IgD-negative memory B cell (primary cell): ENCODE results near the gene ROCK1. TPM values are rescaled to one million over a fixed set of nuclear protein-coding genes. Genes with fewer than 3 reads are reported as not detected.
"Not testable (repeated sequence)": the region's sequence is repeated elsewhere in the genome, so short reads cannot be mapped to it uniquely, and the experiment has no call there.

Source experiments
- H3K27ac Mint-ChIP-seq, 3 donors: one replicate each; pipeline ENCODE4 v1.8.0; 2020 to 2022; ENCODE audit warnings: mild to moderate bottlenecking in 3 of 3, mixed read lengths in 3 of 3, moderate library complexity in 1 of 3
- H3K27me3 Mint-ChIP-seq: one replicate; pipeline ENCODE4 v1.8.0; 2021; ENCODE audit warnings: mixed read lengths
- H3K36me3 Mint-ChIP-seq: one replicate; pipeline ENCODE4 v1.8.0; 2020; ENCODE audit warnings: mild to moderate bottlenecking, mixed read lengths
- H3K4me1 Mint-ChIP-seq, 3 donors: one replicate each; pipeline ENCODE4 v1.8.0; 2020 to 2022; ENCODE audit warnings: mixed read lengths in 3 of 3, mild to moderate bottlenecking in 1 of 3
- H3K4me3 Mint-ChIP-seq, 4 donors: one replicate each; pipeline ENCODE4 v1.8.0; 2020 to 2022; ENCODE audit warnings: mild to moderate bottlenecking in 4 of 4, mixed read lengths in 4 of 4, moderate library complexity in 3 of 4
- H3K9me3 Mint-ChIP-seq, 3 donors: one replicate each; pipeline ENCODE4 v1.8.0; 2020 to 2021; ENCODE audit warnings: mixed read lengths in 3 of 3, mild to moderate bottlenecking in 1 of 3
- polyA plus RNA-seq: library from polyadenylated mRNA; unstranded; fragments of 300-500 nt; fragmentation: Illumina TruSeq; gene quantifications from one replicate; pipeline ENCODE4 v1.2.3, GENCODE V29; 2021

The ROCK1 gene
- 41.2 TPM for polyA plus RNA-seq

DNA sequence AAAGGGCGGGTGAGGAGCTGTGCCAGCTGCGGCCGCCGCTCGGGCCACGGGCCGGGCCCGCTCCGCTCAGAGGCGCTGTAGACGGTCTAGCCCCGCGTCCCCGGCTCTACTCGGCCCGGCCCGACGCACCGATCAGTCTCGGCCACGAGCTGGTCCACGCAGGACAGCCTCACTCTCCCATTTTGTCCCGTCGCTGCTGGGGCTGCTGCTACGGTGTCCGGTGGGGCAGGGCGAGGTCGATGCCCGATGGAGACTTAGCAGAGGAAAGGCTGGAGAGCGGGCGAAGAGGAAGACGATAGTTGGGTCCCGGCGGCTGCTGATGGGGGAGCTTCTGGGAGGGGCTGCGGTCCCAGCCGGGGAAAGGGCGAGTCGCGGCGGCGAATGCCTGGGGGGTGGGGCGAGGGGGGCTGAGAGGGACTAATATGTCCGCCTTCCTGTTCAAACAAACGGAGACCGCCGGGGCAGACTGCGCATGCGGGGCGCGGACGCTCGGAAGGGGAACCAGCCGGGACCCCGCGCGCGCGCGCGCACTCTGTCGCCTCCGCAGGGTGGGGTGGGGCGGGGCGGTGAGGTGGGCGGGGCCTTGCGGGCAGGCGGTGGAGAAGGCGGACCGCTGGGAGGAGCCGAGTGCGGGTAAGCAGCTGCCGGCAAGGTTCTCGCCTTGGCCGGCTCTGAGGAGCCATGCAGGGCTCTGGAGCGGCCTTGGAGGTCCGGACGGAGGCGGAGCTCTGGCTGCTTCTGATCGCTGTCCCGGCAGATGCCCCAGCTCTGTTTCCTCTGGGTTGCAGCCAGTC lies at the start of gene ROCK1:
ROCK1 (minus strand) TSS at position 468 of the 794 bp plus-strand sequence. CDS start 903 bp downstream, outside the sequence.
- peaks cover 13 to 18% (median 15%) of the 10 kb centered on the region in 3 donors for H3K4me1 Mint-ChIP-seq
- no peaks in the 10 kb centered on the region for H3K36me3 Mint-ChIP-seq
- H3K27ac Mint-ChIP-seq, result peak within 1 kb of the TSS; percentile 76 to 97 (median 97)
- H3K4me3 Mint-ChIP-seq, result peak within 1 kb of the TSS in 2 of 4 donors; percentile 90 to 96
- H3K27me3 Mint-ChIP-seq, result no peaks in the 10 kb centered on the region
- no peaks in the 10 kb centered on the region for H3K9me3 Mint-ChIP-seq

DNA sequence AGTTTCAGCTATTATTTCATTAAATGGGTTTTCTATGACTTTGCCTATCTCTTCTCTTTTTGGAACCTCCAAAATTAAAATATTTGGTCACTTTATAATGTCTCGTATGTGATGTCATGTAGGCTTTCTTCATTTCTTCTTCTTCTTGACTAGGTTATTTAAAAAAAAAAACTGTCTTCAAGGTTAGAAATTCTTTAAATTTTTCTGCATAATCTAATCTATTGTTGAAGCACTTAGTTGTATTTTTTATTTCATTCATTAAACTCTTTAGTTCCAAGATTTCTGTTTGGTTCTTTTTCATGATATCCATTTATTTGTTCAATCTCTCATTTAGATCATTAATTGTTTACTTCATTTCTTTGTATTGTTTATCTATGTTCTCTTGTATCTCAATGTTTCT lies 43.8 kb upstream of the ROCK1 start:
- Mint-ChIP-seq H3K27ac (no peak overlapping the region), H3K9me3 (peaks cover 12 to 24% (median 22%) of the 10 kb centered on the region in 3 donors), H3K4me1 (no peaks in the 10 kb centered on the region), H3K4me3 (no peak overlapping the region), H3K27me3 (peaks cover 3% of the 10 kb centered on the region), H3K36me3 (peaks cover 3% of the 10 kb centered on the region)

DNA sequence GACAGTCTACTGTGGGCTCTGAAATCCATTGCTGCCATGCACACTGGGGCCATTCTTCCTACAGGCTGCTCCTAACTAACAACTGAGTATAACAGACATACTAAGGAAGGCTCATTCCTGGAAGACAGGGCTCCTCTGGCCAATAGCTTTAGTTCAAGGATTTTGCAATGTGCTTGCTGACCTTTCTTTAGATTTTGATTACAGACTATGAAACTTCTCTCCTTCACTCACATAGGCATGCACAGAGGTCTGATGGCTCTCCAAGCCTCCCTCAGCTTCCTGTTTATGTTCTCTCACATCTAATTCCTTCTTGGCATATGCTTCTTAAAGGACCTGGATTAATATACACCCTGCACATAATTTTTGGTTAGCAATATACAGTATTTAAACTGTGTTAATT lies 34.4 kb upstream of the ROCK1 start:
- H3K27me3 Mint-ChIP-seq, result no peaks in the 10 kb centered on the region
- H3K4me3 Mint-ChIP-seq, result no peak overlapping the region
- no peak overlapping the region for H3K27ac Mint-ChIP-seq
- H3K4me1 Mint-ChIP-seq, result no peaks in the 10 kb centered on the region
- H3K36me3 Mint-ChIP-seq, result no peaks in the 10 kb centered on the region
- peaks cover 0 to 3% (median 0%) of the 10 kb centered on the region in 3 donors for H3K9me3 Mint-ChIP-seq

DNA sequence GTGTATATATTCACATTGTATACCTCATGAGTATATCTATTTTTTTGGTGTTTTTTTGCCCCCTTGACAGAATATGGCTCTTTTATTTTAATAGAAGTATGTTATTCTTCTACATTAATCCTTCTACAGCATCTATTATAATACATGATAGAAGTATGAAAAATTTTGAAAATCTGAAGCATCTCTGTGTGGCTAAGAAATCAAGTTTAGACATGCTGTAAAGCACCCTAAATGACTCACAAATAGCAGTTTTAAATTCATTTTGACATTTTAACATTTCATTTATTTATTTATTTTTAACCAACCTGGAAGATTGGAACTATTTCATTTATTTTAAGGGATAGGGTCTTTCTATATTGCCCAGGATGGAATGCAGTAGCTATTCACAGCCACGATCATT lies 33.8 kb upstream of the ROCK1 start:
- no peaks in the 10 kb centered on the region for H3K4me1 Mint-ChIP-seq
- H3K27ac Mint-ChIP-seq, result no peak overlapping the region
- H3K4me3 Mint-ChIP-seq, result no peak overlapping the region
- no peaks in the 10 kb centered on the region for H3K27me3 Mint-ChIP-seq
- no peaks in the 10 kb centered on the region for H3K36me3 Mint-ChIP-seq
- H3K9me3 Mint-ChIP-seq, result peaks cover 0 to 3% (median 0%) of the 10 kb centered on the region in 3 donors

DNA sequence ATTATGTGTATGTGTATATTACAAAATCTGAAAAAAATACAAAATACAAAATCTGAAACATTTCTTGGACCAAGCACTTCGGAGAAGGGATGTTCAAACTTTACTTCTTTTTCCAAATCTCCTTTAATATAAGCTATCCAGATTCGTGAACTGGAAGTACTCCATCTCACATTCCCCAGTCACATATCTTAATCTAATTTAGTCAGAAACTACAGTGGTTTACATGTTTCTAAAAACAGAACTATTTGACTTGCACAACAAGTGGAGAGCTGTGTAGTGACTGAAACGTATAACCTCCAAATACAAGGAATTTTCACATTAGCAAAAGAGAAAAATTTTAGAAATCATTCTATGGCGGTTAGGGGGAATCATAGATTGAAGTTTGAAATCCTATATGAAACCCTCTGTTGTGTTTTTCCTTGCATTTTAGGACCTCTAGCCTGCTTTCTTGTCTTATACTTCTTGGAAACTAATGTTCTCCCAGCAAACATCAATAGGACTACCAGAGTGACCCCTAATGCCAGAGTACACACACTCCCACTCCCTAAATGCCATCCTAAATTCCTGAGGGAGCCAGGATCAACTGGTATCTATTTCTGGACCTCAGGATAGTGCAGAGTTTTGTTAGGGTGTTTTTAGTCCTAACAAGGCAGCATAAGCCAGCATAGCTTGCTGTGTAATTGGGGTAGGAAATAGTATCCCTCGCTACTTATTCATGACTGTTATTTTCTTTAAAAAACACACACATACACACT lies 30.2 kb upstream of the ROCK1 start:
- H3K27me3 Mint-ChIP-seq, result no peaks in the 10 kb centered on the region
- H3K27ac Mint-ChIP-seq, result no peak overlapping the region
- no peaks in the 10 kb centered on the region for H3K4me1 Mint-ChIP-seq
- H3K4me3 Mint-ChIP-seq, result no peak overlapping the region
- no peaks in the 10 kb centered on the region for H3K9me3 Mint-ChIP-seq
- no peaks in the 10 kb centered on the region for H3K36me3 Mint-ChIP-seq

DNA sequence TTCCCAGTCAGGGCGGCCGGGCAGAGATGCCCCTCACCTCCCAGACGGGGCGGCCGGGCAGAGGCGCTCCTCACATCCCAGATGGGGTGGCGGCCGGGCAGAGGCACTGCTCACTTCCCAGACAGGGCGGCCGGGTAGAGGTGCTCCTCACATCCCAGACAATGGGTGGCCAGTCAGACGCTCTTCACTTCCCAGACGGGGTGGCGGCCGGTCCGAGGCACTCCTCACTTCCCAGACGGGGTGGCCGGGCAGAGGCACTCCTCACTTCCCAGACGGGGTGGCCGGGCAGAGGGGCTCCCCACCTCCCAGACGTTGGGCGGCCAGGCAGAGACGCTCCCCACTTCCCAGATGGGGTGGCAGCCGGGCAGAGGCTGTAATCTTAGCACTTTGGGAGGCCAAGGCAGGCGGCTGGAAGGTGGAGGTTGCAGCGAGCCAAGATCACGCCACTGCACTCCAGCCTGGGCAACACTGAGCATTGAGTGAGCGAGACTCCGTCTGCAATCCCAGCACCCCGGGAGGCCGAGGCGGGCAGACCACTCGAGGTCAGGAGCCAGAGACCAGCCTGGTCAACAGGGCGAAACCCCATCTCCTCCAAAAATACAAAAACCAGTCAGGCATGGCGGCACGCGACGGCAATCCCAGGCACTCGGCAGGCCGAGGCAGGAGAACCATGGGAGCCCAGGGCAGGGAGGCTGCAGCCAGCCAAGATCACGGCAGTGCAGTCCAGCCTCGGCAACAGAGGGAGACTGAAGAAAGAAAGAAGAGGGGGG lies 26.3 kb upstream of the ROCK1 start:
- not testable (repeated sequence) for H3K9me3 Mint-ChIP-seq, H3K36me3 Mint-ChIP-seq, H3K27ac Mint-ChIP-seq, H3K27me3 Mint-ChIP-seq, H3K4me3 Mint-ChIP-seq, H3K4me1 Mint-ChIP-seq

DNA sequence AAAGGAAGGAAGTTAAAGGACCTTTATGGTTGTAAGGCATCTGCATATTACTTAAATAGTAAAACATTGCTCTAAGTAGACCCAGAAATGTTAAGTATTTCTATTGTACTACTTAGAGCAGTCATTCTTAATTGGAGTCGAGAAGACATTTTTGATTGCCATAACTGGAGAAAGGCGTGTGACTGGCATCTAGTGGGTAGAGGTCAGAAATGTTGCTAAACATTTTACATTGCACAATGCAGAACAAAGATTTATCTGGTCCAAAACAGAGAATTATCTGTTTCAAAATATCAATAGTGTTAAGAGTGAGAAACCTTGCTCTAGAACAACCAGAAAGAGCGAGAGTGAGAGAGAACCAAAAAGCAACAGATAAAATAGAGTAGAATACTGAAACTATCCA lies 23.3 kb upstream of the ROCK1 start:
- Mint-ChIP-seq H3K4me3 (no peak overlapping the region), H3K9me3 (no peaks in the 10 kb centered on the region), H3K27ac (no peak overlapping the region), H3K27me3 (no peaks in the 10 kb centered on the region), H3K36me3 (no peaks in the 10 kb centered on the region), H3K4me1 (peaks cover 0 to 2% (median 0%) of the 10 kb centered on the region in 3 donors)

DNA sequence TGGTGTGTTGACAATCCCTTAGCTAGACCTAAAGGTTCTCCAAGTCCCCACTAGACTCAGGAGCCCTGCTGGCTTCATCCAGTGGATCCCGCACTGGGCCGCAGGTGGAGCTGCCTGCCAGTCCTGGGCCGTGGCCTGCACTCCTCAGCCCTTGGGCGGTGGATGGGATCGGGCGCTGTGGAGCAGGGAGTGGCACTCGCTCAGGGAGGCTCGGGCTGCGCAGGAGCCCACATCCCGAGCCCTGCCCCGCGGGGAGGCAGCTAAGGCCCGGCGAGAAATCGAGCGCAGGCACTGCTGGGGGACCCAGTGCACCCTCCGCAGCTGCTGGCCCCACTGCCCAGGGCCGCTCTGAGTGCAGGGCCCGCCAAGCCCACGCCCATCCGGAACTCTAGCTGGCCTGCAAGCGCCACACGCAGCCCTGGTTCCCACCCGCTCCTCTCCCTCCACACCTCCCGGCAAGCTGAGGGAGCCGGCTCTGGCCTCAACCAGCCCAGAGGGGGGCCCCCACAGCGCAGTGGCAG lies 20.8 kb upstream of the ROCK1 start:
- Mint-ChIP-seq H3K36me3 (no peaks in the 10 kb centered on the region), H3K27ac (no peak overlapping the region), H3K4me1 (peaks cover 0 to 2% (median 0%) of the 10 kb centered on the region in 3 donors), H3K27me3 (no peaks in the 10 kb centered on the region), H3K9me3 (no peaks in the 10 kb centered on the region), H3K4me3 (no peak overlapping the region)

DNA sequence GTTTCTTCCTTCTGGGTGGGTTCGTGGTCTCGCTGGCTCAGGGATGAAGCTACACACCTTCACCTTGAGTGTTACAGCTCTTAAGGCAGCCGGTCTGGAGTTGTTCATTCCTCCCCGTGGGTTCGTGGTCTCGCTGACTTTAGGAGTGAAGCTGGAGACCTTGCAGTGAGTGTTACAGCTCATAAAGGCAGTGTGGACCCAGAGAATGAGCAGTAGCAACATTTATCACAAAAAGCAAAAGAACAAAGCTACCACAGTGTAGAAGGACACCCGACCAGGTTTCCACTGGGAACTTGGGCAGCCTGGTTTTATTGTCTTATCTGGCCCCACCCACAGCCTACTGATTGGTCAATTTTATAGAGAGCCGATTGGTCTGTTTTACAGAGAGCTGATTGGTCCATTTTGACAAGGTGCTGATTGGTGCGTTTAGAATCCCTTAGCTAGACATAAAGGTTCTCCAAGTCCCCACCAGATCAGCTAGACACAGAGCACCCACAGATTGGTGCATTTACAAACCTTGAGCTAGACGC lies 20.1 kb upstream of the ROCK1 start:
- Mint-ChIP-seq H3K4me3 (no peak overlapping the region), H3K4me1 (peaks cover 0 to 2% (median 1%) of the 10 kb centered on the region in 3 donors), H3K36me3 (no peaks in the 10 kb centered on the region), H3K9me3 (peaks cover 0 to 2% (median 0%) of the 10 kb centered on the region in 3 donors), H3K27ac (no peak overlapping the region), H3K27me3 (no peaks in the 10 kb centered on the region)

DNA sequence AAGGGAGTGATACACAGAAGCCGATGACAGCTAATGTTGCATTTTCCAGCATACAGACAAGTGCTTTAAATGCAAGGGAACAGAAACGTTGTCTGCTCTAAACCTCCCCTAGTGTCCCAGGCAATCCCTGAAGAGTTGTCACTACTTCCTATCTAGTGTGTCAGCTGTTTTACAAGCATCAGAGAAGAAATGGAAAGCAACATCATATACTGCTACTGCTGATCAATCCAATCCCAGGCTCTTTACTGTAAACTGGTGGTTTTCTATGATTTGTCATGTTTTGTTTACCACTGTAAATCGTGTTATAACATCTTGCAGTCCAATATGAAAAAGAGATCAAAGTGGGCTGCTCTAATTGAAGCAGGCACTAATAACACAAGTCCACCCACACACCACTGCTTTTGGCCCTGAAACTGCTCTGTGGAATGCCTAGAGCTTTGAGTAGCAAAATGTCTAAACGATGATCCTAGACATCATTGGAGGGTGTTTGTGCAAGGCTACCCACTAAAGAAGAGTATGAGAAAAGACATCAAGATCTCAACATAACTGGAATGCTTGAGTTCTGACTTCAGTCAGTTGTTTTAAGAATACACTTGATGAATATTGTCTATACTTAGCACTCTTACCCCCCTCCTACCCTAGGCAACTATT lies 18.1 kb upstream of the ROCK1 start:
- H3K9me3 Mint-ChIP-seq, result peaks cover 0 to 2% (median 0%) of the 10 kb centered on the region in 3 donors
- H3K36me3 Mint-ChIP-seq, result no peaks in the 10 kb centered on the region
- no peaks in the 10 kb centered on the region for H3K27me3 Mint-ChIP-seq
- H3K4me1 Mint-ChIP-seq, result peaks cover 0 to 1% (median 0%) of the 10 kb centered on the region in 3 donors
- peak overlapping the region in 1 of 3 donors; percentile 11 for H3K27ac Mint-ChIP-seq
- no peak overlapping the region for H3K4me3 Mint-ChIP-seq

DNA sequence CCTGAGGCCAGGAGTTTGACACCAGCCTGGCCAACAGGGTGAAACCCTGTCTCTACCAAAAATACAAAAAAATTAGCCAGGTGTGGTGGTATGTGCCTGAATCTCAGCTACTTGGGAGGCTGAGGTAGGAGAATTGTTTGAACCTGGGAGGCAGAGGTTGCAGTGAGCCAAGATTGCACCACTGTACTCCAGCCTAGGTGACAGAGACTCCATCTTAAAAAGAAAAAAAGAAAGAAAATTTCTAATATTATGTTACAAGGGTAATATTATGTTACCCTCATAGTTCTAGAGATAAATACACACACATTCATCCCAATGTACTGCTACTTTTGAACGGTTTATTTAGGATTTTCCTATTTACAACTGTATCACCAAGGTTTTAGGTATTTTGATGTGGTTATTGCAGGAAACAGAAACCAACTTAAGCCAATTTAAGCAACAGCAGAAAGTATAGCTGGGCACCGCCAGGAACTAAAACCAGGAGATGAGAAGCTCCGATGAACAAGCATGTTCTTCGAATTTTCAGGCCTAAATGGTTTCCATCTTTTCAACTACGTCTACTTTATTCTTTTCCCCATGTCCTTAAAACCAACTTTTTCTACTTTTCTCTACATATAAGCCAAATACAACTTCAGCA lies 11.8 kb upstream of the ROCK1 start:
- H3K4me3 Mint-ChIP-seq, result no peak overlapping the region
- no peaks in the 10 kb centered on the region for H3K27me3 Mint-ChIP-seq
- no peak overlapping the region for H3K27ac Mint-ChIP-seq
- H3K36me3 Mint-ChIP-seq, result no peaks in the 10 kb centered on the region
- H3K9me3 Mint-ChIP-seq, result peaks cover 0 to 2% (median 0%) of the 10 kb centered on the region in 3 donors
- H3K4me1 Mint-ChIP-seq, result peaks cover 2 to 4% (median 3%) of the 10 kb centered on the region in 3 donors

DNA sequence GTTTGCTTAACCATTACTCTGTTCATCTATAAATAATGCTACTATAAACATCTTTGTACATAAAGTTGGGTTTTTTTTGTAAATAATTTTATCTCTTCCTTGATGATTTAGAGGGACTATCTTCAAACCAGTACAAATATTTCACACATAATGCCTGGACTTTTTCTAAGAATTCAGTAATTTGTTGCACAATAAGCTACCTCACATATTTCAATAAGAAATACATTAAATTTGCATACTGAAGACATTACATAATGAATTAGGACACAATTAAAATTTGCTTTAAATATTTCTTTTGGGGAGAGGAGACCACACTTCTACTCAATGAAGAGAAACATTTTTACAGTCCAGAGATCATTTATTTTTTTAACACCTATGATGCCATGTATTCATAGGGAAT lies 7.2 kb upstream of the ROCK1 start:
- no peak overlapping the region for H3K4me3 Mint-ChIP-seq
- no peaks in the 10 kb centered on the region for H3K27me3 Mint-ChIP-seq

DNA sequence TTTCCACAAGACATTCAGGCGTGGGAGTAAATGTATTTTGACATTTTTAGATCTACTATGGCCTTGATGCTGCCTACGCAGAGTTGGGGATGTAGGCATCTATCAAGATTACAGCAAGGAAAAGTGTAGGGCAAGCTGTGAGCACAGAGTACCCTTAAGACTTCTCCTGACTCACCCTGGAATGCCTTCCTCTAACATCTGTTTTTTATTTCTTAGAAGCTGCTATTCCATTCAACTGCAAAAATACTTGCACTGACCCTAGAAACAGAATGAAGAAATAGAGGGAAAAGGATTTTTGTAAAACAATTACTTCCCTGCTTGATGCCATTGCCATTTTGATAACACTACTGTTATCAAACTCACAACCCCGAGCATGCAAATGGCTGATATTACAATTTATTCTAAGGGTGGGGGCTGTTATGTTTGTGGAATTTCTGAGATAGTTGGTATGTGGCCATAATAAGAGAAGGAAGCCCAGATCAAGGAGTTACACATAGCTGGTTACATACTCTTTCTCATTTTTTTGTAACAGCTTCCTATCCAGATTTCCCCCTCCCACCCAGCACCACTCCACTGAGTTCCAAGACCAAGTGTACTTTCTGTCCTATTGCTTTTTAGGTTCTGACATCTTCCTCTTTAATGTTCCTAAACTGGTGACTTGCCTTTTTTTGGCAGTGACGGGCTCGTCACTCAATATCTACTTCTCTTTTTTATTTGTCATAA lies 6.0 kb upstream of the ROCK1 start:
- Mint-ChIP-seq H3K36me3 (no peaks in the 10 kb centered on the region), H3K9me3 (no peaks in the 10 kb centered on the region), H3K27me3 (no peaks in the 10 kb centered on the region), H3K27ac (peak overlapping the region; percentile 14 to 23 (median 15)), H3K4me3 (peak overlapping the region in 1 of 4 donors; percentile 13), H3K4me1 (peaks cover 3 to 18% (median 7%) of the 10 kb centered on the region in 3 donors)

More for the DNA sequence above, 7.2 kb upstream of the ROCK1 start:
- H3K9me3 Mint-ChIP-seq, result no peaks in the 10 kb centered on the region
- H3K27ac Mint-ChIP-seq, result no peak overlapping the region
- no peaks in the 10 kb centered on the region for H3K36me3 Mint-ChIP-seq
- H3K4me1 Mint-ChIP-seq, result peaks cover 3 to 18% (median 8%) of the 10 kb centered on the region in 3 donors
